ENCODE data around the gene FOXC2. TPM values are rescaled to one million over a fixed set of nuclear protein-coding genes. Genes with fewer than 3 reads are reported as not detected.

FOXC2 gene
- polyA plus RNA-seq, 3 donors, result not detected

DNA sequence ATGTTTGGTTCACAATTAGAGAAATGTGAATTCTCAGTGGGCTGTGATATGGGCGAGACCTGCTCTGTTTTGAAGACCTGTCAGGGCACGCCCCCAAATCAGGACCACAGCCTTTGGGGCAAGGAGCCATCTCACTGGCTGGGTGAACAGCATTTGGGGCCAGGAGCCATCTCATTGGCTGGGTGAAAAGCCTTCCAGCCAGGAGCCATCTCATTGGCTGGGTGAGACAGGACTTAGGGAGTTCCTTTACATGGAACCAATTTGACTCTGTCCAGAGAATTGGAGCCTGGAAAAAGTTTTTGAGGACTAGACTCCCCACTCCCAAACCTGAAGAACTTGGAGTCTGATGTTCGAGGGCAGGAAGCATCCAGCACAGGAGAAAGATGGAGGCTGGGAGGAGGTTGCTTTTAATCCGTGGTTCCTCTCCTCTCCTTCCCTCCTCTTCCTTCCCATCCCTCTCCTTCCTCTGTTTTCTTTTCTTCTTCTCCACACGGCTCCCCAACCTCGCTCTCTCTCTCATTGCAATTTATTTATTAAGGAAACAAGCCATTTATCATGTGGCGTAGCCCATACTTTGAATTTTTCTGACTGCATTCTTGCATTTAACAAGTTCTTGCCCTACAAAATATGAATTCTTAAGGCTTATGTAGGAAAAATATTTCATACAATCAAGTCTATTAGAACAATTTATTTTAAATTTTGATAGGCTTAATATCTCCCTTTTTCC lies 31.4 kb downstream of the FOXC2 start:
- TF ChIP-seq, protein P1, sequence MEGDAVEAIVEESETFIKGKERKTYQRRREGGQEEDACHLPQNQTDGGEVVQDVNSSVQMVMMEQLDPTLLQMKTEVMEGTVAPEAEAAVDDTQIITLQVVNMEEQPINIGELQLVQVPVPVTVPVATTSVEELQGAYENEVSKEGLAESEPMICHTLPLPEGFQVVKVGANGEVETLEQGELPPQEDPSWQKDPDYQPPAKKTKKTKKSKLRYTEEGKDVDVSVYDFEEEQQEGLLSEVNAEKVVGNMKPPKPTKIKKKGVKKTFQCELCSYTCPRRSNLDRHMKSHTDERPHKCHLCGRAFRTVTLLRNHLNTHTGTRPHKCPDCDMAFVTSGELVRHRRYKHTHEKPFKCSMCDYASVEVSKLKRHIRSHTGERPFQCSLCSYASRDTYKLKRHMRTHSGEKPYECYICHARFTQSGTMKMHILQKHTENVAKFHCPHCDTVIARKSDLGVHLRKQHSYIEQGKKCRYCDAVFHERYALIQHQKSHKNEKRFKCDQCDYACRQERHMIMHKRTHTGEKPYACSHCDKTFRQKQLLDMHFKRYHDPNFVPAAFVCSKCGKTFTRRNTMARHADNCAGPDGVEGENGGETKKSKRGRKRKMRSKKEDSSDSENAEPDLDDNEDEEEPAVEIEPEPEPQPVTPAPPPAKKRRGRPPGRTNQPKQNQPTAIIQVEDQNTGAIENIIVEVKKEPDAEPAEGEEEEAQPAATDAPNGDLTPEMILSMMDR (IDR thresholded peaks at IDR 0.05), result no peak
- H2AFZ ChIP-seq (ENCODE audit: insufficient read depth, low read depth, low read length, poor library complexity, severe bottlenecking), result no peak overlapping the region
- no peak overlapping the region for H3K9ac ChIP-seq (ENCODE audit: insufficient read depth, low read length, poor library complexity, severe bottlenecking)
- H4K20me1 ChIP-seq (ENCODE audit: insufficient read depth, low read length), result no peaks in the 10 kb centered on the region
- H3K27me3 Mint-ChIP-seq (ENCODE audit: low read depth in 3 of 3), result peaks cover 17 to 36% (median 19%) of the 10 kb centered on the region in 3 donors
- intact Hi-C loops (cut with micrococcal nuclease), result no loop called here
- no peak overlapping the region for H3K4me3 ChIP-seq (replicated peaks in 1 of 3; ENCODE audit: low read depth in 2 of 3, low read length in 3 of 3)
- H3K36me3 ChIP-seq (replicated peaks in 1 of 2; ENCODE audit: control insufficient read depth in 1 of 2, insufficient read depth in 2 of 2, low read length in 2 of 2), result no peaks in the 10 kb centered on the region
- peaks cover 7 to 13% of the 10 kb centered on the region in 2 donors for H3K27me3 ChIP-seq (ENCODE audit: control insufficient read depth in 2 of 2, insufficient read depth in 2 of 2, low read length in 2 of 2)
- DNase-seq, result no peak
- H3K4me3 Mint-ChIP-seq, result no peak overlapping the region
- H3K9me3 ChIP-seq (replicated peaks in 1 of 2; ENCODE audit: control insufficient read depth in 1 of 2, insufficient read depth in 1 of 2, low read length in 2 of 2), result no peaks in the 10 kb centered on the region
- H3K4me1 Mint-ChIP-seq, result no peaks in the 10 kb centered on the region
- peaks cover 0 to 3% (median 0%) of the 10 kb centered on the region in 7 donors for H3K9me3 Mint-ChIP-seq
- no peaks in the 10 kb centered on the region for H3K79me2 ChIP-seq (ENCODE audit: insufficient read depth, low read length)
- H3K4me1 ChIP-seq (ENCODE audit: control insufficient read depth in 1 of 2, insufficient read depth in 2 of 2, low read length in 2 of 2), result no peaks in the 10 kb centered on the region
- H3K4me2 ChIP-seq (replicated peaks; ENCODE audit: extremely low read depth, low read length, poor library complexity, severe bottlenecking), result no peak overlapping the region
- H3K27ac Mint-ChIP-seq, result no peak overlapping the region
- no peak overlapping the region for H3K27ac ChIP-seq (ENCODE audit: low read depth in 1 of 2, low read length in 2 of 2)
- H3K36me3 Mint-ChIP-seq, result no peaks in the 10 kb centered on the region
- WGBS (ENCODE audit: insufficient coverage), result 56% methylated on average over 4 of the region's 7 CpGs

DNA sequence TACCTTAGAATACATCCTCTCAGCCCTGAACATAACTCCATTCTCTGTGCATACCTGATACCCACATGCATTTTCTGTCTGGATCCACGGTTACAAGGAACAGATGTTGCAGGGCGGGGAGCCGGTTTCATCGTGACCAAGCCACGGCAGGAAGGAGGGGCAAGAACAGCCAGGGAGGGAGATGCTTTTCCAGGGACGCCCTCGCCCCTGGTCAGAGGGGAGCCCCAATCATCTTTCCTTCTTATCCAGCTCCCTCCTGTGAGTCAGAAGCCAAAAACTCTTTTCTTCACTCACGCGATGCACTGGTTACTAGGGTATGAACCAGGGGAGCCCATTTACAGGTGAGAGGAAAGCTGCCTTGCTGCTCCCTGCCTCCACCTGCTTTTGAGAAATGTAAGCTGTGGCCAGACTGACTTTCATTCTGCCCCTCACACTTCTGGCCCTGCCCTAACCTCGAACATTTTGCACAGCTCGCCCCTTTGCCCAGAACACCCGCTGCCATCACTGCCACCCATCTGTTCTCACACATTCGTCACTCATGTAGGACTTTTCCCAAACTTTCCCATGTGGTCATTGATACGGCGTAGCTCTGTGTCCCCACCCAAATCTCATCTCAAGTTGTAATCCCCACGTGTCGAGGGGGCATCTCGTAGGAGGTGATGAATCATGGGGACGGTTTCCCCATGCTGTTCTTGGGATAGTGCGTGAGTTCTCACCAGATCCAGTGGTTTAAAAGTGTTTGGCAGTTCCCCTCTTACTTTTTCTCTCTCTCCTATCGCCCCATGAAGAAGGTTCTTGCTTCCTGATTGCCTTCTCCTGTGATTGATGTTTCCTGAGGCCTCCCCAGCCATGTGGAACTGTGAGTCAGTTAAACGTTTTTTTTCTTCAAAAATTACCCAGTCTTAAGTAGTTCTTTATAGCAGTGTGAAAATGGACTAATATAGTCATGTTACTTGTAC lies 32.3 kb downstream of the FOXC2 start:
- H3K9me3 Mint-ChIP-seq, result peaks cover 0 to 5% (median 1%) of the 10 kb centered on the region in 7 donors
- Histone ChIP-seq H2AFZ (ENCODE audit: insufficient read depth, low read depth, low read length, poor library complexity, severe bottlenecking) (no peak overlapping the region), H4K20me1 (ENCODE audit: insufficient read depth, low read length) (no peaks in the 10 kb centered on the region), H3K4me1 (ENCODE audit: control insufficient read depth in 1 of 2, insufficient read depth in 2 of 2, low read length in 2 of 2) (no peaks in the 10 kb centered on the region), H3K4me2 (replicated peaks; ENCODE audit: extremely low read depth, low read length, poor library complexity, severe bottlenecking) (no peak overlapping the region), H3K36me3 (replicated peaks in 1 of 2; ENCODE audit: control insufficient read depth in 1 of 2, insufficient read depth in 2 of 2, low read length in 2 of 2) (no peaks in the 10 kb centered on the region), H3K27ac (ENCODE audit: low read depth in 1 of 2, low read length in 2 of 2) (no peak overlapping the region), H3K79me2 (ENCODE audit: insufficient read depth, low read length) (no peaks in the 10 kb centered on the region), H3K9me3 (replicated peaks in 1 of 2; ENCODE audit: control insufficient read depth in 1 of 2, insufficient read depth in 1 of 2, low read length in 2 of 2) (peaks cover 0 to under 1% of the 10 kb centered on the region in 2 donors), H3K9ac (ENCODE audit: insufficient read depth, low read length, poor library complexity, severe bottlenecking) (no peak overlapping the region), H3K4me3 (replicated peaks in 1 of 3; ENCODE audit: low read depth in 2 of 3, low read length in 3 of 3) (no peak overlapping the region), H3K27me3 (ENCODE audit: control insufficient read depth in 2 of 2, insufficient read depth in 2 of 2, low read length in 2 of 2) (peaks cover 2 to 5% of the 10 kb centered on the region in 2 donors)
- no peak overlapping the region for H3K4me3 Mint-ChIP-seq
- intact Hi-C loops (cut with micrococcal nuclease), result no loop called here
- H3K27me3 Mint-ChIP-seq (ENCODE audit: low read depth in 3 of 3), result peaks cover 9 to 32% (median 13%) of the 10 kb centered on the region in 3 donors
- DNase-seq, result no peak
- 50% methylated on average over 6 of the region's 22 CpGs for WGBS (ENCODE audit: insufficient coverage)
- no peaks in the 10 kb centered on the region for H3K4me1 Mint-ChIP-seq
- H3K27ac Mint-ChIP-seq, result no peak overlapping the region
- TF ChIP-seq, protein P1 (IDR thresholded peaks at IDR 0.05), result no peak
- H3K36me3 Mint-ChIP-seq, result no peaks in the 10 kb centered on the region

All from CD14-positive monocyte (primary cell).